ENCODE measurements around the gene NPFFR1.

NPFFR1 gene

GRCh38 chr10:70306181-70306705, 22.4 kb upstream of the NPFFR1 start:
- no peak overlapping the region for H3K4me3 ChIP-seq (ENCODE audit: low read depth, low read length)
- DNase-seq (ENCODE audit: low read depth), result peak; percentile 86
- TF ChIP-seq MAX (IDR thresholded peaks at IDR 0.05; ENCODE audit: low read depth, low read length), result peak; percentile 46; the same call in 1 of the 2 replicates
- TF ChIP-seq CTCF (IDR thresholded peaks at IDR 0.05; ENCODE audit: low read depth, low read length), result no peak
- peak; percentile 18; the same call in 1 of the 2 replicates for TF ChIP-seq MYC (IDR thresholded peaks at IDR 0.05; ENCODE audit: low read depth, low read length)

- no peak overlapping the region for H3K4me3 ChIP-seq (ENCODE audit: low read depth, low read length)
- DNase-seq (ENCODE audit: low read depth), result no peak
- TF ChIP-seq CTCF (IDR thresholded peaks at IDR 0.05; ENCODE audit: low read depth, low read length) (no peak), POLR2A (IDR thresholded peaks at IDR 0.05; ENCODE audit: extremely low read depth, insufficient read length) (no peak), MYC (IDR thresholded peaks at IDR 0.05; ENCODE audit: low read depth, low read length) (no peak), MAX (IDR thresholded peaks at IDR 0.05; ENCODE audit: low read depth, low read length) (no peak)
Measured at GRCh38 chr10:70303730-70304129, 19.9 kb upstream of the NPFFR1 start.

- TF ChIP-seq MAX (IDR thresholded peaks at IDR 0.05; ENCODE audit: low read depth, low read length) (0 out of 2 replicates have a peak, but pooled peaks have one; percentile 29), POLR2A (IDR thresholded peaks at IDR 0.05; ENCODE audit: extremely low read depth, insufficient read length) (no peak), MYC (IDR thresholded peaks at IDR 0.05; ENCODE audit: low read depth, low read length) (peak; percentile 59)
- peak overlapping the region; percentile 32 for H3K4me3 ChIP-seq (ENCODE audit: low read depth, low read length)
- DNase-seq (ENCODE audit: low read depth), result peak; percentile 96
Measured at GRCh38 chr10:70302292-70302691, 18.5 kb upstream of the NPFFR1 start.

GRCh38 chr10:70300908-70301597, 17.2 kb upstream of the NPFFR1 start:
- no peak for DNase-seq (ENCODE audit: low read depth)
- TF ChIP-seq MYC (IDR thresholded peaks at IDR 0.05; ENCODE audit: low read depth, low read length) (no peak), POLR2A (IDR thresholded peaks at IDR 0.05; ENCODE audit: extremely low read depth, insufficient read length) (no peak), CTCF (IDR thresholded peaks at IDR 0.05; ENCODE audit: low read depth, low read length) (no peak), MAX (IDR thresholded peaks at IDR 0.05; ENCODE audit: low read depth, low read length) (no peak)
- H3K4me3 ChIP-seq (ENCODE audit: low read depth, low read length), result no peak overlapping the region

- H3K4me3 ChIP-seq (ENCODE audit: low read depth, low read length), result no peak overlapping the region
- TF ChIP-seq CTCF (IDR thresholded peaks at IDR 0.05; ENCODE audit: low read depth, low read length) (no peak), POLR2A (IDR thresholded peaks at IDR 0.05; ENCODE audit: extremely low read depth, insufficient read length) (no peak), MYC (IDR thresholded peaks at IDR 0.05; ENCODE audit: low read depth, low read length) (no peak)
- DNase-seq (ENCODE audit: low read depth), result no peak
Measured at GRCh38 chr10:70300461-70300860, 16.7 kb upstream of the NPFFR1 start.

GRCh38 chr10:70299876-70300275, 16.1 kb upstream of the NPFFR1 start:
- TF ChIP-seq MYC (IDR thresholded peaks at IDR 0.05; ENCODE audit: low read depth, low read length) (no peak), CTCF (IDR thresholded peaks at IDR 0.05; ENCODE audit: low read depth, low read length) (no peak), POLR2A (IDR thresholded peaks at IDR 0.05; ENCODE audit: extremely low read depth, insufficient read length) (no peak), MAX (IDR thresholded peaks at IDR 0.05; ENCODE audit: low read depth, low read length) (no peak)
- DNase-seq (ENCODE audit: low read depth), result no peak
- H3K4me3 ChIP-seq (ENCODE audit: low read depth, low read length), result no peak overlapping the region

Data from NB4 (cell line).